Ectodermal cell (in vitro differentiated cells): ENCODE data around the gene SLX9.
"Not testable (repeated sequence)": the region's sequence is repeated elsewhere in the genome, so short reads cannot be mapped to it uniquely, and the experiment has no call there.

Experiments used
- H3K27ac ChIP-seq: 2 replicates; pipeline ENCODE4 v1.7.0; 2013; ENCODE audit warnings: mild to moderate bottlenecking, low read depth, low read length; ENCODE audit not compliant: insufficient read depth, poor library complexity, severe bottlenecking
- H3K27me3 ChIP-seq: 2 replicates; pipeline ENCODE4 v1.7.0; 2013; ENCODE audit warnings: mild to moderate bottlenecking, low read length; ENCODE audit not compliant: insufficient read depth, control insufficient read depth, poor library complexity, severe bottlenecking
- H3K36me3 ChIP-seq: one replicate; pipeline ENCODE4 v1.7.0; 2013; ENCODE audit warnings: low read length; ENCODE audit not compliant: control insufficient read depth, insufficient read depth
- H3K4me1 ChIP-seq: one replicate; pipeline ENCODE4 v1.7.0; 2013; ENCODE audit warnings: low read length; ENCODE audit not compliant: control insufficient read depth, insufficient read depth
- H3K4me3 ChIP-seq: 2 replicates; pipeline ENCODE4 v1.7.0; 2013; ENCODE audit warnings: low read depth, low read length, control low read depth; ENCODE audit not compliant: insufficient read depth
- H3K9me3 ChIP-seq: 2 replicates; pipeline ENCODE4 v1.7.0; 2013; ENCODE audit warnings: mild to moderate bottlenecking, low read length, moderate library complexity; ENCODE audit not compliant: control insufficient read depth
- WGBS, 2 experiments: methylation state at CpG; one replicate each; pipeline ENCODE4 v1.1.7; 2013; ENCODE audit warnings: missing lambda C conversion rate in 2 of 2; 5-methylcytosine and 5-hydroxymethylcytosine counted together

Gene SLX9

GRCh38 chr21:45024516-45024915 lies 84.7 kb downstream of the SLX9 start:
- H3K36me3 ChIP-seq, H3K9me3 ChIP-seq, H3K4me1 ChIP-seq, H3K4me3 ChIP-seq, H3K27ac ChIP-seq: not testable (repeated sequence)
- peaks cover 19% of the 10 kb centered on the region for H3K27me3 ChIP-seq
- WGBS, 2 experiments: 87 to 91% methylated on average over 4 of the region's 4 CpGs

GRCh38 chr21:45026066-45026745 lies 86.4 kb downstream of the SLX9 start:
- Histone ChIP-seq H3K27ac (no peak overlapping the region), H3K4me3 (no peak overlapping the region), H3K27me3 (peaks cover 21% of the 10 kb centered on the region), H3K4me1 (peaks cover 22% of the 10 kb centered on the region), H3K9me3 (no peaks in the 10 kb centered on the region), H3K36me3 (no peaks in the 10 kb centered on the region)
- WGBS, 2 experiments: 94 to 95% methylated on average over 22 of the region's 22 CpGs
